ENCODE measurements around the gene METTL26.

DNA sequence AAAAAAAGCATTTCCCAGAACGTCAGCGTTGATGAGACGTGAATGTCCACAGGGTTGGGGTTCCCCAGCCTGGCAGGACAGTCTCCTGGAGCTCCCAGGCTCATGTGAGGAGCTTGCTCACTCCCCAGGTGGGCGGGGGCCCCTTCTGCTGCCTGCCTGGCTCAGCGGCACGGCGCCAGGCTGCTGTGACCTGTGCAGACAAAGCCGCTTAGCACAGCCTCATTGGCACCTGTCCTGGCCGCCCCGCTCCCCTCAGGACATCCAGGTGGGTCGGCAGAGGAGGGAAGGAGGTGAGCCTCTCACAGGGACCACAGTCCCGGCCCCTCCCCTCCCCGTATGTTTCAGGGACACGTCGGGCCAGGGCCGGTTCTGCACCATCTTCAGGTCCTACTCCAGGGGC, 18.2 kb downstream of the METTL26 start:
- no peak for TF ChIP-seq CTCF (IDR thresholded peaks at IDR 0.05)
- TF ChIP-seq POLR2A (IDR thresholded peaks at IDR 0.05): no peak

Data from heart left ventricle (tissue), 13 donors.